GM18517 (cell line): ENCODE data around the gene MT1HL1.
"Not testable (repeated sequence)": the region's sequence is repeated elsewhere in the genome, so short reads cannot be mapped to it uniquely, and the experiment has no call there.

ENCODE experiments used
- ATAC-seq: cut with Tn5 transposase; IDR thresholded peaks from one replicate; pipeline ENCODE4 v1.9.1; 2021; ENCODE audit warnings: mild to moderate bottlenecking, moderate library complexity; ENCODE audit not compliant: unreplicated experiment

The MT1HL1 gene

GRCh38 chr1:237018896-237019295 lies 14.7 kb upstream of the MT1HL1 start:
- ATAC-seq, result no peak

- no peak for ATAC-seq
Observed at GRCh38 chr1:237016626-237017025, 12.4 kb upstream of the MT1HL1 start.

GRCh38 chr1:237013608-237014007 lies 9.4 kb upstream of the MT1HL1 start:
- ATAC-seq, result no peak

- ATAC-seq, result no peak
Observed at GRCh38 chr1:237012788-237013383, 8.6 kb upstream of the MT1HL1 start.

- no peak for ATAC-seq
Observed at GRCh38 chr1:237012361-237012760, 8.1 kb upstream of the MT1HL1 start.

- no peak for ATAC-seq
Observed at GRCh38 chr1:237011432-237011831, 7.2 kb upstream of the MT1HL1 start.

GRCh38 chr1:237009611-237010010 lies 5.4 kb upstream of the MT1HL1 start:
- no peak for ATAC-seq

- ATAC-seq, result no peak
Observed at GRCh38 chr1:237007147-237007881, 3.1 kb upstream of the MT1HL1 start.

- ATAC-seq, result no peak
Observed at GRCh38 chr1:237005674-237006073, 1.4 kb upstream of the MT1HL1 start.

- ATAC-seq, result no peak
Observed at GRCh38 chr1:237003516-237003915, 725 bp downstream of the MT1HL1 start.

- ATAC-seq, result no peak
Observed at GRCh38 chr1:237000191-237000590, 4.0 kb downstream of the MT1HL1 start.

GRCh38 chr1:236998546-236998945 lies 5.7 kb downstream of the MT1HL1 start:
- no peak for ATAC-seq

GRCh38 chr1:236997882-236998281 lies 6.4 kb downstream of the MT1HL1 start:
- ATAC-seq, result no peak

GRCh38 chr1:236997361-236997760 lies 6.9 kb downstream of the MT1HL1 start:
- no peak for ATAC-seq

- no peak for ATAC-seq
Observed at GRCh38 chr1:236994450-236994849, 9.8 kb downstream of the MT1HL1 start.

- ATAC-seq, result no peak
Observed at GRCh38 chr1:236992449-236992848, 11.8 kb downstream of the MT1HL1 start.

GRCh38 chr1:236990052-236990445 lies 14.2 kb downstream of the MT1HL1 start:
- no peak for ATAC-seq

- no peak for ATAC-seq
Observed at GRCh38 chr1:236989290-236990051, 14.8 kb downstream of the MT1HL1 start.

GRCh38 chr1:236983818-236984217 lies 20.4 kb downstream of the MT1HL1 start:
- ATAC-seq, result no peak

GRCh38 chr1:236982380-236982779 lies 21.9 kb downstream of the MT1HL1 start:
- no peak for ATAC-seq

- not testable (repeated sequence) for ATAC-seq
Observed at GRCh38 chr1:236981431-236981830, 22.8 kb downstream of the MT1HL1 start.

- ATAC-seq, result no peak
Observed at GRCh38 chr1:236980673-236981072, 23.6 kb downstream of the MT1HL1 start.
